ENCODE results near the gene MRTFB.

Gene MRTFB

DNA sequence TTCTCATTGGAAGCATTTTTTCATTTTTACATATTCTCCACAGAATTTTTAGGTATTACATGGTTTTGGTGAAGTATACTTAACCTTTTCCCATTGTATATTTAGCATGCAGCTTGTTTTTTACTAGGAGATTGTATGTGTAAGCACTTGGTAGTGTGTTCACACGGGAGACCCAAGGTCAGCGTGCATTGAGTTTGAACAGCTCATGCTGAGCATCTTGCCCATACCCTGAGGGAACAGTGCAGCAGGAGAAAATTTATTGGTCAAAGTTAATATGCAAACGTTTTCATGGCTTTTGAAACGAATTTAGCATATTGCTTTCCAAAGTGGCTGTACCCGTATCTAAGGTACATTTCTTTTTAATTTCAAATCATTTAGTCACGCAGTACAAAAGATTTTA is 168.7 kb downstream of the MRTFB start:
- no peak overlapping the region for H3K27ac ChIP-seq (ENCODE audit: low read depth, low read length)
- H3K36me3 ChIP-seq (ENCODE audit: control insufficient read depth in 5 of 5, insufficient read depth in 5 of 5, low read length in 5 of 5), result peaks cover 15 to 79% (median 62%) of the 10 kb centered on the region in 5 donors

DNA sequence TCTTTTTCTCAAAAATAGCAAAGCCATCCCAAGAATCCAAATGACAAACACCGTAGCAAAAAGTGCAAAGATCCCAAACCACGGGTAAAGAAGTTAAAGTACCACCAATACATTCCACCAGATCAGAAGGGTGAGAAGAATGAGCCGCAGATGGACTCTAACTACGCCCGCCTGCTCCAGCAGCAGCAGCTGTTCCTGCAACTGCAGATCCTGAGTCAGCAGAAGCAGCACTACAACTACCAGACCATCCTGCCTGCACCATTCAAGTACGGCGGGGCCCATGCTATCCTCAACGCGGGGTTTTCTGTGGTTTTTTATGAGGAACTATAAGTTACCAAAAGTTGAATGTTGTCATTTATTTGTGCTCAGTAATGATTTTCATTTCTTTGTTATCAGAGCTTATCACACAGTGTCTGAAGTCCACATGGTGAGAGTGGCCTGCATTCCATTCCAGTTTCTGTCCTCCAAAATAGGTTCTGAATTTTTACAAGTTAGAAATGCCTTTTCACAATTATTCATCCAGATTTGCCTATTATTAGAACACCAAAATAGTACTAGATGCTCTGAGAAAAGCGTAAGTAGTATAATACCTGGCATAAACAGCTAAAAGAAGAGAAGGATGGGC is 169.2 kb downstream of the MRTFB start:
- Histone ChIP-seq H3K9me3 (ENCODE audit: control insufficient read depth in 5 of 5, low read length in 5 of 5) (no peaks in the 10 kb centered on the region), H3K9ac (ENCODE audit: low read length in 5 of 5) (no peak overlapping the region), H3K4me3 (ENCODE audit: low read depth in 1 of 5, low read length in 5 of 5) (no peak overlapping the region), H3K36me3 (ENCODE audit: control insufficient read depth in 5 of 5, insufficient read depth in 5 of 5, low read length in 5 of 5) (peaks cover 15 to 79% (median 58%) of the 10 kb centered on the region in 5 donors), H3K4me1 (ENCODE audit: control insufficient read depth in 5 of 5, insufficient read depth in 5 of 5, low read length in 5 of 5) (peaks cover 0 to 3% (median 0%) of the 10 kb centered on the region in 5 donors), H3K27ac (ENCODE audit: low read depth, low read length) (no peak overlapping the region), H3K27me3 (ENCODE audit: control insufficient read depth in 5 of 5, insufficient read depth in 4 of 5, low read length in 5 of 5) (no peaks in the 10 kb centered on the region)

More for the DNA sequence above, 168.7 kb downstream of the MRTFB start:
- H3K9me3 ChIP-seq (ENCODE audit: control insufficient read depth in 5 of 5, low read length in 5 of 5), result no peaks in the 10 kb centered on the region
- no peaks in the 10 kb centered on the region for H3K27me3 ChIP-seq (ENCODE audit: control insufficient read depth in 5 of 5, insufficient read depth in 4 of 5, low read length in 5 of 5)
- peaks cover 0 to 7% (median 0%) of the 10 kb centered on the region in 5 donors for H3K4me1 ChIP-seq (ENCODE audit: control insufficient read depth in 5 of 5, insufficient read depth in 5 of 5, low read length in 5 of 5)
- H3K4me3 ChIP-seq (ENCODE audit: low read depth in 1 of 5, low read length in 5 of 5), result no peak overlapping the region
- no peak overlapping the region for H3K9ac ChIP-seq (ENCODE audit: low read length in 5 of 5)

DNA sequence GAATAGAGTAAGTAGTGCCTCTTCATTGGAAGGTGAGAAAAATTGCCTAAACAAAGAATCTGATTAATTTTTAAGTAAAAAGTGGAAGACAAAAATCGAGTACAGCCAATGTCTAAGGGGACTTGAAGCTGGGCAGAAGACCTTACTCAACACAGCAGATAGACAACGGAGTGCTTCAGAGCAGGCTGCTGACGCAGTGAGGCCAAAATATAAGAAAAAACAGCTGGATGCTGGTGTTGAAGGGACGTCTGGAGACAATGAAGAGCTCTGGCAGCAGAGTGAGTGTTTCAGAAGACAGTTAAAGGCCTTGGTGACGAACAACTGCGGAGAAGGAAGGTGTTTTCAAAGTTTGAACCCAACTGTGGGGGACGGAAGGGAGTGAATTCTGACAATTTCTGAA is 169.8 kb downstream of the MRTFB start:
- Histone ChIP-seq H3K9ac (ENCODE audit: low read length in 5 of 5) (no peak overlapping the region), H3K36me3 (ENCODE audit: control insufficient read depth in 5 of 5, insufficient read depth in 5 of 5, low read length in 5 of 5) (peaks cover 21 to 79% (median 62%) of the 10 kb centered on the region in 5 donors), H3K4me3 (ENCODE audit: low read depth in 1 of 5, low read length in 5 of 5) (no peak overlapping the region), H3K27ac (ENCODE audit: low read depth, low read length) (no peak overlapping the region), H3K27me3 (ENCODE audit: control insufficient read depth in 5 of 5, insufficient read depth in 4 of 5, low read length in 5 of 5) (no peaks in the 10 kb centered on the region), H3K4me1 (ENCODE audit: control insufficient read depth in 5 of 5, insufficient read depth in 5 of 5, low read length in 5 of 5) (peaks cover 0 to 3% (median 0%) of the 10 kb centered on the region in 5 donors), H3K9me3 (ENCODE audit: control insufficient read depth in 5 of 5, low read length in 5 of 5) (no peaks in the 10 kb centered on the region)

DNA sequence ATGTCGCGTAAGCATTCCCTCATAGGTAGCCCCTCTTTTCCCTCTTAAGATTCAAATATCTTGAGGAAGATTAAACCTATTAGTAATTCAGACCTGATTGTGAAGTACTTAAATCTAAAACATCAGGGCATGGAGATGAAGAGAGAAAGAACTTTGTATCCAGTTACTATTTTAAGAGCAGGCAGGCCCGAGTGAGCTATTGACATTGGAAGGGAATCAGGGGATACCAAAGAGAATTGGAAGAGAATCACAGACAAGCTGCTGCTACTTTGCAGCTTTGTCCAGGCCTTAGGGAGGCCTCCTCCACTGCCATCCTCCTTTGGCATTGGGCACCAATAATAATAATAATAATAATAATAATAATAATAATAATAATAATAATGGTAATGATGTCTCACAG is 170.5 kb downstream of the MRTFB start:
- Histone ChIP-seq H3K36me3 (ENCODE audit: control insufficient read depth in 5 of 5, insufficient read depth in 5 of 5, low read length in 5 of 5) (peaks cover 24 to 79% (median 62%) of the 10 kb centered on the region in 5 donors), H3K9ac (ENCODE audit: low read length in 5 of 5) (no peak overlapping the region), H3K4me1 (ENCODE audit: control insufficient read depth in 5 of 5, insufficient read depth in 5 of 5, low read length in 5 of 5) (peaks cover 0 to 3% (median 0%) of the 10 kb centered on the region in 5 donors), H3K4me3 (ENCODE audit: low read depth in 1 of 5, low read length in 5 of 5) (no peak overlapping the region), H3K27me3 (ENCODE audit: control insufficient read depth in 5 of 5, insufficient read depth in 4 of 5, low read length in 5 of 5) (no peaks in the 10 kb centered on the region), H3K9me3 (ENCODE audit: control insufficient read depth in 5 of 5, low read length in 5 of 5) (no peaks in the 10 kb centered on the region), H3K27ac (ENCODE audit: low read depth, low read length) (no peak overlapping the region)

DNA sequence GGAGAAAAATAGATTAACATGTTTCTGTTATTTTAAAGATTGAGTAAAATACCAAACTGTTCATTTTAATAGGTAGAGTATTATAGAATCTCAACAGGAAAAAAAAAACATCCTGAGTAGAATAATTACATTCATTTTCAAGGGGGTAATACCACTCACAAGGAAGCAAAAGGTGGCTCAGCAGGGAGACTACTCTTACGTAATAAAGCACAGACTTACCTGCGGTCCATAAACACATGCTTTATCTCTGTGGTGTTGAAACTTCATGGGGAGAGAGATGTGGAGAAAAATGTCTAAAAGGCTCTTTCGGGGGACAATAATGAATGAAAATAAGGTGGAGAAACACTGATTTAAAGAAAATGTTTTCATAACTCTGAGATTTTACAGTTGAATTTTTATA is 171.7 kb downstream of the MRTFB start:
- H3K9ac ChIP-seq (ENCODE audit: low read length in 5 of 5), result no peak overlapping the region
- peaks cover 0 to 3% (median 0%) of the 10 kb centered on the region in 5 donors for H3K4me1 ChIP-seq (ENCODE audit: control insufficient read depth in 5 of 5, insufficient read depth in 5 of 5, low read length in 5 of 5)
- no peak overlapping the region for H3K27ac ChIP-seq (ENCODE audit: low read depth, low read length)
- no peak overlapping the region for H3K4me3 ChIP-seq (ENCODE audit: low read depth in 1 of 5, low read length in 5 of 5)
- H3K9me3 ChIP-seq (ENCODE audit: control insufficient read depth in 5 of 5, low read length in 5 of 5), result no peaks in the 10 kb centered on the region
- no peaks in the 10 kb centered on the region for H3K27me3 ChIP-seq (ENCODE audit: control insufficient read depth in 5 of 5, insufficient read depth in 4 of 5, low read length in 5 of 5)
- peaks cover 24 to 79% (median 62%) of the 10 kb centered on the region in 5 donors for H3K36me3 ChIP-seq (ENCODE audit: control insufficient read depth in 5 of 5, insufficient read depth in 5 of 5, low read length in 5 of 5)

DNA sequence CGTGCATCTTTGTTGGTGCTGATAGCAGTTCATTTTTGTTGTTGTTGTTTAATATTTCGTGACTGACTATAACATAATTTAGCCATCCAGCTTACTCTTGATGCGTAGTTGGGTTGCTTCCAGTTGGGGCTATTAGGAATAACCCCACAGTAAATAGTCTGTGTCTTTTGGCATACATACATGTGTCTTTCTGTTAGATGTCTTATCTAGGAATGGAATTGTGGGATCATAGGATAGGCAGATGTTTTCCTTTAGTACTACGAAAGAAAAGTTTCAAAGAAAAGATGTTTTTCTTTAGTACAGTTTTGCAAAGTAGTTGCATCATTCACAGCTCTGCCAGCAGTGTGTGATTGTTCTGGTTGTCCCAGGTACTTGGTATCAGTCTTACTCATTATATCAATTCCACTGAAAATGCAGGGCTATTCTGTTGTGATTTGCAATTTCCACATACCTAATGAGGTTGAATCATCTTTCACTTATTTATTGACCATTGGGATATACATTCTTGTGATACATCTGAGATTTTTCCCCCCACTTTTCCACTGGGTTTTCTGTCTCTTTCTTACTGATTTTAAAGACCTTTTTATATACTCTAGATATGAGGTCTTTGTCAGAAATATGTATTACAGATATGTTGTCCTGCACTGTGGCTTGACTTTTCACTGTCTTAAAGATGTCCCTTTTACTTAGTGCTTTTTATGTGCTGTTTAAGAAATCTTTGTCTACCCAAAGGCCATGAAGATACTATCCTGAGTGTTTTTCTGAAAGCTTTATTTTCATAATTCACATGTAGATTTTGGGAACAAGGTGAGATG is 173.3 kb downstream of the MRTFB start:
- peaks cover 24 to 81% (median 60%) of the 10 kb centered on the region in 5 donors for H3K36me3 ChIP-seq (ENCODE audit: control insufficient read depth in 5 of 5, insufficient read depth in 5 of 5, low read length in 5 of 5)
- H3K27ac ChIP-seq (ENCODE audit: low read depth, low read length), result no peak overlapping the region
- H3K27me3 ChIP-seq (ENCODE audit: control insufficient read depth in 5 of 5, insufficient read depth in 4 of 5, low read length in 5 of 5), result no peaks in the 10 kb centered on the region
- no peaks in the 10 kb centered on the region for H3K9me3 ChIP-seq (ENCODE audit: control insufficient read depth in 5 of 5, low read length in 5 of 5)
- H3K9ac ChIP-seq (ENCODE audit: low read length in 5 of 5), result no peak overlapping the region
- H3K4me1 ChIP-seq (ENCODE audit: control insufficient read depth in 5 of 5, insufficient read depth in 5 of 5, low read length in 5 of 5), result peaks cover 0 to 3% (median 0%) of the 10 kb centered on the region in 5 donors
- H3K4me3 ChIP-seq (ENCODE audit: low read depth in 1 of 5, low read length in 5 of 5), result no peak overlapping the region

DNA sequence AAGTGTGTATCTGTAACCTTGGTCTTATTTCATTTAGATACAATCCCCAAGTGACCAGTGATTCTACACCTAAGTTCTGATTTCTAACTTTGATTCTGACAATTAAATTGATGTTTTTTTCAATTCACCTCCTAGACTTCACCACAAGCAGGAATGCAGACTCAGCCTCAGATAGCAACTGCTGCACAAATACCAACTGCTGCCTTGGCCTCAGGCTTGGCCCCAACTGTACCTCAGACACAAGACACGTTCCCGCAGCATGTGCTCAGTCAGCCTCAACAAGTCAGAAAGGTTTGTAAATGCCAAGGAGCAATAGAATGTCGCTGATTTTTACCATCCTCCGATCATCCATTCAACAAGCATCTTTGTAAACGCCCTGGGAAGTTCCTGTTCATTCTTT is 177.7 kb downstream of the MRTFB start:
- Histone ChIP-seq H3K27ac (ENCODE audit: low read depth, low read length) (no peak overlapping the region), H3K9ac (ENCODE audit: low read length in 5 of 5) (no peak overlapping the region), H3K36me3 (ENCODE audit: control insufficient read depth in 5 of 5, insufficient read depth in 5 of 5, low read length in 5 of 5) (peaks cover 18 to 86% (median 71%) of the 10 kb centered on the region in 5 donors), H3K4me1 (ENCODE audit: control insufficient read depth in 5 of 5, insufficient read depth in 5 of 5, low read length in 5 of 5) (no peaks in the 10 kb centered on the region), H3K9me3 (ENCODE audit: control insufficient read depth in 5 of 5, low read length in 5 of 5) (no peaks in the 10 kb centered on the region), H3K4me3 (ENCODE audit: low read depth in 1 of 5, low read length in 5 of 5) (no peak overlapping the region), H3K27me3 (ENCODE audit: control insufficient read depth in 5 of 5, insufficient read depth in 4 of 5, low read length in 5 of 5) (no peaks in the 10 kb centered on the region)

DNA sequence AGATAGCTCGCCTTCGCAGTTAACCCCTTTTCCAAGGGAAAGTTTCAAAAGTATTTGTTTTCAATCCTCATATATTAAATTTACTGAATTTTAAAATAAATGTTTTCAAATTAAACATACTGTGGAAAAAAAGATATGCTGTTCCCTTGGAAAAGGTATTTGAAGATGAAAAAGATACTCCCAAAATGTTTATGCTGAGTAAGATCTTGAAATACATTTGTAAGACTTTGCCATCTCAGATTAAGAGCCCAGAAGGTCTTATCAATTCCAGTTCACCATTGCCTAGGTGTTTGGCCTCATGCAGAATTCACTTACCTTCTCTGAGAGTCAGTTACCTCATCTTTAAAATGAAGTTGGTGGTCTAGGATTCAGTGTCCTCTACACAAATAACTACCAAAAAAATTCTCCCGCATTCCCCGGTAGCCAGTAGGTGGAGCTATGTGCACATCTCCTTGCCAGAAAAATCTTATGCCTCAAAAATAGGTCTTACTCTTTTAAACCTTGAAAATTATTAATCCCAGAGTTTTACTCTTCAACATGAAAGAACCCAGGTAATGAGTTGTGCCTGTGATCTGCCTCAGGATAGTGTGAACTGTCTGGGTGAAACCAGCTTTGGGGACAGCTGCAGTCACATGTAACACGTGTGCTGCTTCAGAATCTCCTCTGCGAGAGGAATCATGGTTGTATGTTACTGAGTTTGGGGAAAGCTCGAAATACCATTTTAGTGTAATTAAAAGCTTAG is 178.3 kb downstream of the MRTFB start:
- Histone ChIP-seq H3K4me3 (ENCODE audit: low read depth in 1 of 5, low read length in 5 of 5) (no peak overlapping the region), H3K36me3 (ENCODE audit: control insufficient read depth in 5 of 5, insufficient read depth in 5 of 5, low read length in 5 of 5) (peaks cover 18 to 91% (median 78%) of the 10 kb centered on the region in 5 donors), H3K9ac (ENCODE audit: low read length in 5 of 5) (no peak overlapping the region), H3K9me3 (ENCODE audit: control insufficient read depth in 5 of 5, low read length in 5 of 5) (no peaks in the 10 kb centered on the region), H3K27me3 (ENCODE audit: control insufficient read depth in 5 of 5, insufficient read depth in 4 of 5, low read length in 5 of 5) (no peaks in the 10 kb centered on the region), H3K4me1 (ENCODE audit: control insufficient read depth in 5 of 5, insufficient read depth in 5 of 5, low read length in 5 of 5) (no peaks in the 10 kb centered on the region), H3K27ac (ENCODE audit: low read depth, low read length) (no peak overlapping the region)

DNA sequence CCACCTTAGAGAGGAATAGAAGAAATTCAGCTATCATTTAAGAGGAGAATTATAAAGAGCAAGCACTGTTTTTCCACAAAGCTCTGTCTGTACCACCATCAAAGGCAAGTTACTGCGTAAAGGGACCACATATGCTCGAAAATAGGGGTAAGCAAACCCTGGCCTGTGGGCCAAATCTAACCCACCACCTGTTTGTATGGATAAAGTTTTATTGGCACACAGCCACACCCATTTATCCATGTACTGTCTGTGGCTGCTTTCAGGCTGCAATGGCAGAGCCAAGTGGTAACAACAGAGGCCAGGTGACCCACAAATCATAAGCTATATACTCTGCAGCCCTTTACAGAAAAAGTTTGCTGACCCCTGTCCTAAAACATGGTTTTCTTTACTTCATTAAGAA is 180.3 kb downstream of the MRTFB start:
- no peak overlapping the region for H3K4me3 ChIP-seq (ENCODE audit: low read depth in 1 of 5, low read length in 5 of 5)
- no peak overlapping the region for H3K9ac ChIP-seq (ENCODE audit: low read length in 5 of 5)
- H3K27me3 ChIP-seq (ENCODE audit: control insufficient read depth in 5 of 5, insufficient read depth in 4 of 5, low read length in 5 of 5), result no peaks in the 10 kb centered on the region
- H3K36me3 ChIP-seq (ENCODE audit: control insufficient read depth in 5 of 5, insufficient read depth in 5 of 5, low read length in 5 of 5), result peaks cover 16 to 83% (median 69%) of the 10 kb centered on the region in 5 donors
- no peaks in the 10 kb centered on the region for H3K9me3 ChIP-seq (ENCODE audit: control insufficient read depth in 5 of 5, low read length in 5 of 5)
- H3K27ac ChIP-seq (ENCODE audit: low read depth, low read length), result no peak overlapping the region
- H3K4me1 ChIP-seq (ENCODE audit: control insufficient read depth in 5 of 5, insufficient read depth in 5 of 5, low read length in 5 of 5), result no peaks in the 10 kb centered on the region

DNA sequence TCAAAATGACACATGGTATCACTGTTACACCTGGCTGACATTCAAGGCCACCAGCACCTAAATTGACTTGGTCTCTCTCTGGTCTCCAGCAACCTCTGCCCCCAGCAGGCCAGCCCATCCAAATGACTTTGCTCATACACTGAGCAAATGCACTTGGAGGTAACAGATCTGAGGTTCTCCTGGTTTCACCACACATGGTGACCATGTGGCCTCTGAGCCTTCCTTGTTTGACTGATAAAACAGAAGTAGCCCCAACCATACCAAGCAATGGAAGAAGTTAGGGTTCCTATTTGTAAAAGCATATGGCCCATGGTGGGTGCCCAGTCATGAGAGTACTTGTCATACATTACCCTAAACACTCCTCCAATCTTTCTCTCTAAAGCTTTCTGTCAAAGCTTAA is 181.7 kb downstream of the MRTFB start:
- H3K27ac ChIP-seq (ENCODE audit: low read depth, low read length), result no peak overlapping the region
- no peak overlapping the region for H3K9ac ChIP-seq (ENCODE audit: low read length in 5 of 5)
- no peaks in the 10 kb centered on the region for H3K27me3 ChIP-seq (ENCODE audit: control insufficient read depth in 5 of 5, insufficient read depth in 4 of 5, low read length in 5 of 5)
- H3K36me3 ChIP-seq (ENCODE audit: control insufficient read depth in 5 of 5, insufficient read depth in 5 of 5, low read length in 5 of 5), result peaks cover 22 to 83% (median 66%) of the 10 kb centered on the region in 5 donors
- H3K4me1 ChIP-seq (ENCODE audit: control insufficient read depth in 5 of 5, insufficient read depth in 5 of 5, low read length in 5 of 5), result no peaks in the 10 kb centered on the region
- H3K4me3 ChIP-seq (ENCODE audit: low read depth in 1 of 5, low read length in 5 of 5), result no peak overlapping the region
- no peaks in the 10 kb centered on the region for H3K9me3 ChIP-seq (ENCODE audit: control insufficient read depth in 5 of 5, low read length in 5 of 5)
